A549 (cell line): ENCODE results near the gene LMNA. TPM values are rescaled to one million over a fixed set of nuclear protein-coding genes. Genes with fewer than 3 reads are reported as not detected.

Experiments used
- ATAC-seq, 2 experiments: fragments of 200-7000 bp in 1 of 2; fragments of >200 bp in 1 of 2; cut with Nextera tagmentation in 1 of 2; cut with Tn5 transposase in 1 of 2; 3 replicates each; pipeline versions ENCODE4 v1.8.0 to v1.9.1; 2018 to 2020; ENCODE audit warnings: mild to moderate bottlenecking in 1 of 2, moderate library complexity in 1 of 2
- CTCF ChIA-PET: fragments of 300-600 bp; sonication (Branson Sonifier 250); formaldehyde crosslinking; extraction: SDS; loops from one replicate; lab custom pipeline; 2021; ENCODE audit warnings: antibody characterized with exemption, inconsistent platforms; lab: Yijun Ruan, JAX
- POLR2A ChIA-PET: fragments of 350-600 bp; formaldehyde crosslinking; extraction: SDS; loops from one replicate; lab custom pipeline; 2021; ENCODE audit warnings: antibody characterized with exemption, inconsistent platforms; lab: Yijun Ruan, JAX
- DNase-seq, 2 experiments: peaks; one replicate each; pipeline versions ENCODE4 v3.0.0 to v3.0.0-alpha.2; 2011 to 2016; ENCODE audit warnings: low read depth in 1 of 2, low spot score in 1 of 2
- FAIRE-seq: peaks from 2 replicates; lab custom pipeline; 2011; peaks lifted over from hg19 to GRCh38; lab: Jason Lieb, UNC
- H3K27ac ChIP-seq, 2 experiments: fragments of >200 bp; sonication (Bioruptor Twin); formaldehyde crosslinking; 3 replicates each; pipeline ENCODE4 v1.5.1; 2016 to 2017
- H3K4me1 ChIP-seq: fragments of >200 bp; sonication (Bioruptor Twin); formaldehyde crosslinking; 3 replicates; pipeline ENCODE4 v1.6.1; 2016
- H3K4me2 ChIP-seq: fragments of >200 bp; sonication (Bioruptor Twin); formaldehyde crosslinking; 3 replicates; pipeline ENCODE4 v1.6.1; 2016
- H3K4me3 ChIP-seq: fragments of >200 bp; sonication (Bioruptor Twin); formaldehyde crosslinking; 3 replicates; pipeline ENCODE4 v1.5.1; 2016
- H3K9me3 ChIP-seq: fragments of >200 bp; sonication (Bioruptor Twin); formaldehyde crosslinking; 3 replicates; pipeline ENCODE4 v1.6.1; 2016
- EHMT2 ChIP-seq: fragments of 200-600 bp; sonication (generic); IDR thresholded peaks from 2 replicates; pipeline ENCODE4 v1.6.1; 2016; ENCODE audit warnings: antibody characterized with exemption, low read depth, mild to moderate bottlenecking, moderate library complexity
- EP300 ChIP-seq, 2 experiments: fragments of >200 bp; sonication (Bioruptor Twin); formaldehyde crosslinking; IDR thresholded peaks; 2 replicates in 1 of 2; 3 replicates in 1 of 2; pipeline ENCODE4 v1.6.1; 2016 to 2017
- ESRRA ChIP-seq: fragments of 150-350 bp; IDR thresholded peaks from 2 replicates; pipeline ENCODE4 v1.6.1; 2014; ENCODE audit warnings: mild to moderate bottlenecking, low read length, borderline replicate concordance
- FOSL2 ChIP-seq, 2 experiments: fragments of 450-650 bp in 1 of 2; fragments of >200 bp in 1 of 2; sonication (Bioruptor Twin) in 1 of 2; formaldehyde crosslinking; IDR thresholded peaks; 2 replicates each; pipeline versions ENCODE4 v1.5.0 to v1.6.1; 2016 to 2020; ENCODE audit warnings: mild to moderate bottlenecking in 1 of 2, moderate library complexity in 1 of 2
- GATA3 ChIP-seq: IDR thresholded peaks from 2 replicates; pipeline ENCODE4 v1.6.1; 2012; ENCODE audit warnings: borderline replicate concordance
- HDAC2 ChIP-seq: fragments of 200-600 bp; sonication (generic); IDR thresholded peaks from 2 replicates; pipeline ENCODE4 v1.6.1; 2016
- HEYL ChIP-seq: fragments of 250-450 bp; sonication (Bioruptor Pico); IDR thresholded peaks from 2 replicates; pipeline ENCODE4 v1.8.0; 2021; ENCODE audit warnings: mild to moderate bottlenecking, moderate library complexity
- HOXA7 ChIP-seq: fragments of 250-450 bp; sonication (Bioruptor Pico); IDR thresholded peaks from 2 replicates; pipeline ENCODE4 v1.5.0; 2020; ENCODE audit warnings: mild to moderate bottlenecking, moderate library complexity
- HOXB13 ChIP-seq: fragments of 250-450 bp; sonication (Bioruptor Pico); IDR thresholded peaks from 2 replicates; pipeline ENCODE4 v1.5.0; 2020; ENCODE audit warnings: low read depth, mild to moderate bottlenecking, moderate library complexity
- HOXB5 ChIP-seq: fragments of 250-450 bp; sonication (Bioruptor Pico); IDR thresholded peaks from 2 replicates; pipeline ENCODE4 v1.5.0; 2020; ENCODE audit warnings: mild to moderate bottlenecking, moderate library complexity
- JUN ChIP-seq, 2 experiments: fragments of >200 bp; sonication (Bioruptor Twin); formaldehyde crosslinking; IDR thresholded peaks; 2 replicates in 1 of 2; 3 replicates in 1 of 2; pipeline ENCODE4 v1.6.1; 2016 to 2017
- KDM5A ChIP-seq: fragments of 200-600 bp; sonication (generic); IDR thresholded peaks from 2 replicates; pipeline ENCODE4 v1.6.1; 2016; ENCODE audit warnings: antibody characterized with exemption, mild to moderate bottlenecking
- MAZ ChIP-seq: fragments of 150-350 bp; IDR thresholded peaks from 2 replicates; pipeline ENCODE4 v1.6.1; 2014; ENCODE audit warnings: antibody characterized with exemption, low read depth, low read length, borderline replicate concordance
- MYC ChIP-seq: IDR thresholded peaks from 2 replicates; pipeline ENCODE4 v1.6.1; 2012; ENCODE audit warnings: mild to moderate bottlenecking, inconsistent platforms, low read length, improper control_type of control experiment, borderline replicate concordance
- POLR2A ChIP-seq: IDR thresholded peaks from 2 replicates; pipeline ENCODE4 v1.6.1; 2012; ENCODE audit warnings: mild to moderate bottlenecking, low read length
- POLR2AphosphoS2 ChIP-seq: conservative IDR thresholded peaks from 2 replicates; pipeline ENCODE4 v1.6.1; 2012; ENCODE audit warnings: low read length, improper control_type of control experiment, inconsistent platforms
- RAD21 ChIP-seq, 2 experiments: fragments of >200 bp in 1 of 2; sonication (Bioruptor Twin) in 1 of 2; formaldehyde crosslinking in 1 of 2; IDR thresholded peaks in 1 of 2; conservative IDR thresholded peaks in 1 of 2; 2 replicates in 1 of 2; 3 replicates in 1 of 2; pipeline ENCODE4 v1.6.1; 2012 to 2018; ENCODE audit warnings: inconsistent platforms in 1 of 2
- RCOR1 ChIP-seq: fragments of 150-350 bp; IDR thresholded peaks from 2 replicates; pipeline ENCODE4 v1.6.1; 2014; ENCODE audit warnings: antibody characterized with exemption, low read length, low read depth
- RFX5 ChIP-seq: fragments of 450-650 bp; IDR thresholded peaks from 2 replicates; pipeline ENCODE4 v1.7.1; 2014; ENCODE audit warnings: antibody characterized with exemption, mild to moderate bottlenecking, moderate library complexity
- SMC3 ChIP-seq: fragments of >200 bp; sonication (Bioruptor Twin); formaldehyde crosslinking; IDR thresholded peaks from 3 replicates; pipeline ENCODE4 v1.6.1; 2018; ENCODE audit warnings: inconsistent platforms
- ZSCAN20 ChIP-seq: fragments of 250-450 bp; sonication (Bioruptor Pico); IDR thresholded peaks from 2 replicates; pipeline ENCODE4 v1.8.0; 2022; ENCODE audit warnings: mild to moderate bottlenecking, moderate library complexity
- WGBS: methylation state at CpG from one replicate; pipeline ENCODE4 v1.1.6; 2017; ENCODE audit errors: missing lambda C conversion rate; 5-methylcytosine and 5-hydroxymethylcytosine counted together
- polyA plus RNA-seq, 4 experiments: library from polyadenylated mRNA; depleted of rRNA in 3 of 4; stranded (reverse); fragments of >200 nt; fragmentation: RNase III in 1 of 4; extraction: RNeasy Plus Mini Kit Qiagen cat#74134 plus additional on column Dnase treatment in 1 of 4; gene quantifications; 2 replicates in 3 of 4; 3 replicates in 1 of 4; pipeline ENCODE4 v1.2.3, GENCODE V29; 2011 to 2017
- TF ChIP-seq, protein P1 (sequence below): fragments of >200 bp; sonication (Bioruptor Twin); formaldehyde crosslinking; IDR thresholded peaks from 2 replicates; pipeline ENCODE4 v1.6.1; 2016
- TF ChIP-seq, protein P2 (sequence below): IDR thresholded peaks from 2 replicates; pipeline ENCODE4 v1.6.1; 2012
- TF ChIP-seq, protein P3 (sequence below): fragments of >200 bp; sonication (Bioruptor Twin); formaldehyde crosslinking; IDR thresholded peaks from 3 replicates; pipeline ENCODE4 v1.5.1; 2016
- TF ChIP-seq, protein P4 (sequence below): IDR thresholded peaks from 2 replicates; pipeline ENCODE4 v1.6.1; 2012; ENCODE audit warnings: low read depth, borderline replicate concordance
- TF ChIP-seq, protein P5 (sequence below): fragments of 250-450 bp; sonication (Bioruptor Pico); IDR thresholded peaks from 2 replicates; pipeline ENCODE4 v1.5.0; 2020; ENCODE audit warnings: low read depth, mild to moderate bottlenecking, moderate library complexity
- TF ChIP-seq, protein P6 (sequence below): fragments of 450-650 bp; IDR thresholded peaks from 2 replicates; pipeline ENCODE4 v1.6.1; 2014; ENCODE audit warnings: antibody characterized with exemption

The LMNA gene
- polyA plus RNA-seq, 2 of the 4 experiments (the other 2 are of a cell fraction), result 214 to 286 TPM

DNA sequence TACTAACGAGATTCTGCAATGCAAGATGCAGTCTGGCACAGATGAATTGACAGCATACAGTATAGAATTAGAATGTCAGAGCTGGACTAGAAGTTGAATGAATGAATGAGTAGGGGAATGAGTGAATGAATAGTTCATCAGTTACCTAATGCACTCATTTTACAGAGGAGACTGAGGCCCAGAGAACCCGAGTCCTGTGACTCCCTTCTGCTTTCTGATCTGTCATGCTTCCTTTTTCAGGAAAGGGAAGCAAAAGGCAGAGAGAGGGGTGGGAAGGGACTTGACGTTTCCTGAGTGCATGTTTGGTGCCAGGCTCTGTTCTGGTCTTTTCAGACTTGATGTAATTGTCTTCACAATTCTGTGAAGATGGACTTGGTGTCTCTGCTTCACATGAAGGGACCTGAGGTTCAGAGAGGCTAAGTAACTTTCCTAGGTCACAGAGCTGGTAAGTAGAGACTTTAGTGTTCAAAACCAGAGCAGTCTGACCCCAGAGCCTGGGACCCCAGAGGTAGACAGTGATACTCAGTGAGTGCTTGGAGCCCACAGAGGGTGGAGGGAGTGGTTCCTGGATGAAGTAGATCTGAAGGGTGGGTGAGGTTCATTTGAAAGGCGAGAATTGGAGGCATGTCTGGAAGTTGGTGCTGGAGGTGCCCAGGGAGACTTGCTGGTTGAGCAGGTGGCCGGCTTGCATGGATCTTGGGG is 24.2 kb upstream of the LMNA start:
- ATAC-seq (peak; percentile 51 to 57), FAIRE-seq (no peak), DNase-seq (no peak)
- Histone ChIP-seq H3K4me3 (no peak overlapping the region), H3K4me2 (no peak overlapping the region), H3K4me1 (peaks cover 20% of the 10 kb centered on the region), H3K27ac (no peak overlapping the region), H3K9me3 (no peaks in the 10 kb centered on the region)
- 36% methylated on average over 5 of the region's 5 CpGs for WGBS
- ChIA-PET CTCF (interaction anchor here (0.6 to 29.4 kb wide), 32 partner anchors 8 to 353 kb away, joined by 3 to 2239 read pairs (median 4); partner anchors contain the start of genes BGLAP, LMNA, MEX3A and SEMA4A), POLR2A (interaction anchor here (1.3 kb wide), 1 partner anchor 40 kb away, joined by 3 read pairs; no protein-coding TSS in a partner anchor)
- TF ChIP-seq HDAC2, result no peak
- TF ChIP-seq, protein P1, sequence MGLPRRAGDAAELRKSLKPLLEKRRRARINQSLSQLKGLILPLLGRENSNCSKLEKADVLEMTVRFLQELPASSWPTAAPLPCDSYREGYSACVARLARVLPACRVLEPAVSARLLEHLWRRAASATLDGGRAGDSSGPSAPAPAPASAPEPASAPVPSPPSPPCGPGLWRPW, result no peak
- TF ChIP-seq, protein P2, sequence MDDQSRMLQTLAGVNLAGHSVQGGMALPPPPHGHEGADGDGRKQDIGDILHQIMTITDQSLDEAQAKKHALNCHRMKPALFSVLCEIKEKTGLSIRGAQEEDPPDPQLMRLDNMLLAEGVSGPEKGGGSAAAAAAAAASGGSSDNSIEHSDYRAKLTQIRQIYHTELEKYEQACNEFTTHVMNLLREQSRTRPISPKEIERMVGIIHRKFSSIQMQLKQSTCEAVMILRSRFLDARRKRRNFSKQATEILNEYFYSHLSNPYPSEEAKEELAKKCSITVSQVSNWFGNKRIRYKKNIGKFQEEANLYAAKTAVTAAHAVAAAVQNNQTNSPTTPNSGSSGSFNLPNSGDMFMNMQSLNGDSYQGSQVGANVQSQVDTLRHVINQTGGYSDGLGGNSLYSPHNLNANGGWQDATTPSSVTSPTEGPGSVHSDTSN, result no peak
- no peak for TF ChIP-seq HEYL (CRISPR knock-in tag)

DNA sequence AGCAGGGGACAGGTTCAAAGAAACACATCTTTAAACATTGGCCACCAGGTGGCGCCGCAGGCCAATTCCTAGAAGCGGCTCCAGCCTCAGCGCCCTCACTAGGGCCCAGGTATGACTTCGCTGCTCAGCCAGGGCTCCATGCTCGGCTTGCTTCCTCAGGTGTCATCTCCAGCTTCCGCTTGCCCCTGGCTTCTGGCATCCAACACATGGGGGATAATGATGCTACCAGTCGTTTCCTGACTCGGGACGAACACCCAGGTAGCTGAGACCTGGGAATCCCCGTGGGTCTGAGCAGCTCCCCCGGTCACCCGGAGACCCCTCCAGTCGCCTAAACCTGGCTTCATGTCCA is 23.7 kb upstream of the LMNA start:
- peak overlapping the region; percentile 38 to 84; a peak in 5 of 6 replicates for H3K27ac ChIP-seq
- peaks cover 24% of the 10 kb centered on the region for H3K4me1 ChIP-seq
- ATAC-seq (peak; percentile 95 to 96), FAIRE-seq (no peak), DNase-seq (peak; percentile 85)
- H3K9me3 ChIP-seq, result no peaks in the 10 kb centered on the region
- H3K4me3 ChIP-seq, result no peak overlapping the region
- no peak for TF ChIP-seq GATA3
- TF ChIP-seq EHMT2, result no peak
- no peak for TF ChIP-seq POLR2AphosphoS2
- no peak for TF ChIP-seq POLR2A
- peak; percentile 97 for TF ChIP-seq RAD21 (conservative IDR thresholded peaks at IDR 0.05 in 1 of 2, IDR thresholded peaks at IDR 0.05 in 1 of 2)
- TF ChIP-seq FOSL2 (IDR thresholded peaks at IDR 0.05), result no peak
- no peak for TF ChIP-seq FOSL2 (CRISPR knock-in tag; IDR thresholded peaks at IDR 0.05)
- TF ChIP-seq JUN (IDR thresholded peaks at IDR 0.05), result no peak
- TF ChIP-seq RFX5, result 0 out of 2 replicates have a peak, but pooled peaks have one; percentile 19
- no peak for TF ChIP-seq ZSCAN20 (CRISPR knock-in tag)
- no peak for TF ChIP-seq HEYL (CRISPR knock-in tag)
- TF ChIP-seq, protein P3, sequence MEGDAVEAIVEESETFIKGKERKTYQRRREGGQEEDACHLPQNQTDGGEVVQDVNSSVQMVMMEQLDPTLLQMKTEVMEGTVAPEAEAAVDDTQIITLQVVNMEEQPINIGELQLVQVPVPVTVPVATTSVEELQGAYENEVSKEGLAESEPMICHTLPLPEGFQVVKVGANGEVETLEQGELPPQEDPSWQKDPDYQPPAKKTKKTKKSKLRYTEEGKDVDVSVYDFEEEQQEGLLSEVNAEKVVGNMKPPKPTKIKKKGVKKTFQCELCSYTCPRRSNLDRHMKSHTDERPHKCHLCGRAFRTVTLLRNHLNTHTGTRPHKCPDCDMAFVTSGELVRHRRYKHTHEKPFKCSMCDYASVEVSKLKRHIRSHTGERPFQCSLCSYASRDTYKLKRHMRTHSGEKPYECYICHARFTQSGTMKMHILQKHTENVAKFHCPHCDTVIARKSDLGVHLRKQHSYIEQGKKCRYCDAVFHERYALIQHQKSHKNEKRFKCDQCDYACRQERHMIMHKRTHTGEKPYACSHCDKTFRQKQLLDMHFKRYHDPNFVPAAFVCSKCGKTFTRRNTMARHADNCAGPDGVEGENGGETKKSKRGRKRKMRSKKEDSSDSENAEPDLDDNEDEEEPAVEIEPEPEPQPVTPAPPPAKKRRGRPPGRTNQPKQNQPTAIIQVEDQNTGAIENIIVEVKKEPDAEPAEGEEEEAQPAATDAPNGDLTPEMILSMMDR, result peak; percentile 93
- peak; percentile 97 for TF ChIP-seq SMC3
- TF ChIP-seq MYC, result no peak
- no peak for TF ChIP-seq ESRRA
- ChIA-PET CTCF (interaction anchor here (0.6 to 29.4 kb wide), 30 partner anchors 8 to 353 kb away, joined by 3 to 2239 read pairs (median 4); partner anchors contain the start of genes BGLAP, LMNA, MEX3A and PMF1), POLR2A (interaction anchor here (1.3 kb wide), 1 partner anchor 39 kb away, joined by 3 read pairs; no protein-coding TSS in a partner anchor)
- 0 out of 3 replicates have a peak overlapping the region, but pooled peaks have one; percentile 19 for H3K4me2 ChIP-seq
- WGBS, result 33% methylated on average over 14 of the region's 14 CpGs

DNA sequence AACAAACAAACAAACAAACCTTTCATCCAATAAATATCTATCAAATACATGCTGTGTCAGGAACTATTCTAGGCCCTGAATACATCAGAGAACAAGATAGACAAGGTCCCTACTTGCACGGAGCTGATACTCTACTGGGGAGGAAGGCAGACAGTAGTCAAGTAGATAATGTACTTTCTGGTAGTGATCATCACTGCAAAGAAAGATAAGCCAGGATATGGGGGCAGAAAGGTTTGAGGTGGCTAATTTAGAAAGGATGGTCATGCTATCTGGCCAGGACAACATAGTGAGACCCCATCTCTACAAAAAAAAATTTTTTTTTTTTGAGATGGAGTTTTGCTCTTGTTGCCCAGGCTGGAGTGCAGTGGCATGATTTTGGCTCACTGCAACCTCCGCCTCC is 22.9 kb upstream of the LMNA start:
- H3K9me3 ChIP-seq, result no peaks in the 10 kb centered on the region
- CTCF ChIA-PET, result interaction anchor here (0.7 to 29.4 kb wide), 12 partner anchors 8 to 160 kb away, joined by 3 to 2239 read pairs (median 6); partner anchors contain the start of genes BGLAP, LMNA, MEX3A and PMF1
- no peak for DNase-seq
- H3K27ac ChIP-seq, result 0 out of 6 replicates have a peak overlapping the region, but pooled peaks of 1 of the 2 experiments have one; percentile 20
- no peak overlapping the region for H3K4me2 ChIP-seq
- 76% methylated on average over 2 of the region's 2 CpGs for WGBS
- H3K4me1 ChIP-seq, result peaks cover 24% of the 10 kb centered on the region
- H3K4me3 ChIP-seq, result no peak overlapping the region
- FAIRE-seq, result no peak
- POLR2A ChIA-PET, result interaction anchor here (1.3 kb wide), 1 partner anchor 39 kb away, joined by 3 read pairs; no protein-coding TSS in a partner anchor
- no peak for ATAC-seq
- TF ChIP-seq HOXB5 (no peak), HOXB13 (no peak), KDM5A (no peak), MAZ (no peak), SMC3 (no peak), EHMT2 (no peak), EP300 (IDR thresholded peaks at IDR 0.05) (no peak), HDAC2 (no peak), ESRRA (no peak), HOXA7 (no peak), RCOR1 (no peak)
- TF ChIP-seq, protein P4, sequence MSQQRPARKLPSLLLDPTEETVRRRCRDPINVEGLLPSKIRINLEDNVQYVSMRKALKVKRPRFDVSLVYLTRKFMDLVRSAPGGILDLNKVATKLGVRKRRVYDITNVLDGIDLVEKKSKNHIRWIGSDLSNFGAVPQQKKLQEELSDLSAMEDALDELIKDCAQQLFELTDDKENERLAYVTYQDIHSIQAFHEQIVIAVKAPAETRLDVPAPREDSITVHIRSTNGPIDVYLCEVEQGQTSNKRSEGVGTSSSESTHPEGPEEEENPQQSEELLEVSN, result no peak
- TF ChIP-seq, protein P5, sequence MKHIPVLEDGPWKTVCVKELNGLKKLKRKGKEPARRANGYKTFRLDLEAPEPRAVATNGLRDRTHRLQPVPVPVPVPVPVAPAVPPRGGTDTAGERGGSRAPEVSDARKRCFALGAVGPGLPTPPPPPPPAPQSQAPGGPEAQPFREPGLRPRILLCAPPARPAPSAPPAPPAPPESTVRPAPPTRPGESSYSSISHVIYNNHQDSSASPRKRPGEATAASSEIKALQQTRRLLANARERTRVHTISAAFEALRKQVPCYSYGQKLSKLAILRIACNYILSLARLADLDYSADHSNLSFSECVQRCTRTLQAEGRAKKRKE (CRISPR knock-in tag), result no peak
- TF ChIP-seq, protein P6, sequence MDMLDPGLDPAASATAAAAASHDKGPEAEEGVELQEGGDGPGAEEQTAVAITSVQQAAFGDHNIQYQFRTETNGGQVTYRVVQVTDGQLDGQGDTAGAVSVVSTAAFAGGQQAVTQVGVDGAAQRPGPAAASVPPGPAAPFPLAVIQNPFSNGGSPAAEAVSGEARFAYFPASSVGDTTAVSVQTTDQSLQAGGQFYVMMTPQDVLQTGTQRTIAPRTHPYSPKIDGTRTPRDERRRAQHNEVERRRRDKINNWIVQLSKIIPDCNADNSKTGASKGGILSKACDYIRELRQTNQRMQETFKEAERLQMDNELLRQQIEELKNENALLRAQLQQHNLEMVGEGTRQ, result no peak
